Suppressor macrophage (primary cell): ENCODE results near the gene PREP.
"Not testable (repeated sequence)": the region's sequence is repeated elsewhere in the genome, so short reads cannot be mapped to it uniquely, and the experiment has no call there.

Experiments used
- DNase-seq, 4 experiments: peaks; one replicate each; pipeline ENCODE4 v3.0.0-alpha.2; 2020 to 2022

PREP gene

GRCh38 chr6:105338350-105338983 lies 64.4 kb downstream of the PREP start:
- not testable (repeated sequence) for DNase-seq

GRCh38 chr6:105336986-105337385 lies 65.9 kb downstream of the PREP start:
- no peak for DNase-seq

GRCh38 chr6:105332576-105332975 lies 70.3 kb downstream of the PREP start:
- no peak for DNase-seq

GRCh38 chr6:105331927-105332326 lies 71.0 kb downstream of the PREP start:
- DNase-seq = no peak

- no peak for DNase-seq
These were observed 72.0 kb downstream of the PREP start for GRCh38 chr6:105330913-105331312.

GRCh38 chr6:105330364-105330763 lies 72.5 kb downstream of the PREP start:
- DNase-seq = no peak

- no peak for DNase-seq
These were observed 75.8 kb downstream of the PREP start for GRCh38 chr6:105326833-105327770.

- no peak for DNase-seq
These were observed 76.7 kb downstream of the PREP start for GRCh38 chr6:105326216-105326615.

- no peak for DNase-seq
These were observed 78.4 kb downstream of the PREP start for GRCh38 chr6:105324386-105324950.

GRCh38 chr6:105322499-105323225 lies 80.2 kb downstream of the PREP start:
- DNase-seq = no peak

GRCh38 chr6:105321728-105322127 lies 81.2 kb downstream of the PREP start:
- no peak for DNase-seq

- no peak for DNase-seq
These were observed 81.7 kb downstream of the PREP start for GRCh38 chr6:105321207-105321606.

GRCh38 chr6:105320765-105321164 lies 82.1 kb downstream of the PREP start:
- DNase-seq = no peak

GRCh38 chr6:105320271-105320670 lies 82.6 kb downstream of the PREP start:
- no peak for DNase-seq

- DNase-seq = no peak
These were observed 83.6 kb downstream of the PREP start for GRCh38 chr6:105319331-105319730.

- DNase-seq = no peak
These were observed 84.2 kb downstream of the PREP start for GRCh38 chr6:105318660-105319059.

GRCh38 chr6:105317607-105318533 lies 85.0 kb downstream of the PREP start:
- DNase-seq = no peak

GRCh38 chr6:105313211-105313610 lies 89.7 kb downstream of the PREP start:
- DNase-seq = no peak

GRCh38 chr6:105310947-105311346 lies 91.9 kb downstream of the PREP start:
- DNase-seq = no peak

- DNase-seq = no peak
These were observed 92.5 kb downstream of the PREP start for GRCh38 chr6:105310371-105310770.

GRCh38 chr6:105308840-105309239 lies 94.0 kb downstream of the PREP start:
- no peak for DNase-seq

GRCh38 chr6:105305521-105305920 lies 97.4 kb downstream of the PREP start:
- DNase-seq = no peak
